ENCODE measurements around the gene GPC4. TPM values are rescaled to one million over a fixed set of nuclear protein-coding genes. Genes with fewer than 3 reads are reported as not detected.
"Not testable (repeated sequence)": the region's sequence is repeated elsewhere in the genome, so short reads cannot be mapped to it uniquely, and the experiment has no call there.

The GPC4 gene
- total and polyA plus RNA-seq, 10 of the 15 experiments (the other 5 are each of a cell fraction or from before 2014, with no cell fraction given), result 0.04 to 5.8 (median 0.13) TPM

- no peak for TF ChIP-seq CUX1 (IDR thresholded peaks at IDR 0.05; ENCODE audit: insufficient replicate concordance, low read depth, low read length)
- TF ChIP-seq, protein P1, sequence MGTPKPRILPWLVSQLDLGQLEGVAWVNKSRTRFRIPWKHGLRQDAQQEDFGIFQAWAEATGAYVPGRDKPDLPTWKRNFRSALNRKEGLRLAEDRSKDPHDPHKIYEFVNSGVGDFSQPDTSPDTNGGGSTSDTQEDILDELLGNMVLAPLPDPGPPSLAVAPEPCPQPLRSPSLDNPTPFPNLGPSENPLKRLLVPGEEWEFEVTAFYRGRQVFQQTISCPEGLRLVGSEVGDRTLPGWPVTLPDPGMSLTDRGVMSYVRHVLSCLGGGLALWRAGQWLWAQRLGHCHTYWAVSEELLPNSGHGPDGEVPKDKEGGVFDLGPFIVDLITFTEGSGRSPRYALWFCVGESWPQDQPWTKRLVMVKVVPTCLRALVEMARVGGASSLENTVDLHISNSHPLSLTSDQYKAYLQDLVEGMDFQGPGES (IDR thresholded peaks at IDR 0.05), result no peak
- no peak for TF ChIP-seq CHD4 (IDR thresholded peaks at IDR 0.05)
- no peak for TF ChIP-seq ZNF384 (IDR thresholded peaks at IDR 0.05; ENCODE audit: borderline replicate concordance, low read depth, low read length)
- no peak for TF ChIP-seq ZNF217 (IDR thresholded peaks at IDR 0.05)
These were observed 91.9 kb downstream of the GPC4 start (continued) for GRCh38 chrX:133323431-133323830.

DNA sequence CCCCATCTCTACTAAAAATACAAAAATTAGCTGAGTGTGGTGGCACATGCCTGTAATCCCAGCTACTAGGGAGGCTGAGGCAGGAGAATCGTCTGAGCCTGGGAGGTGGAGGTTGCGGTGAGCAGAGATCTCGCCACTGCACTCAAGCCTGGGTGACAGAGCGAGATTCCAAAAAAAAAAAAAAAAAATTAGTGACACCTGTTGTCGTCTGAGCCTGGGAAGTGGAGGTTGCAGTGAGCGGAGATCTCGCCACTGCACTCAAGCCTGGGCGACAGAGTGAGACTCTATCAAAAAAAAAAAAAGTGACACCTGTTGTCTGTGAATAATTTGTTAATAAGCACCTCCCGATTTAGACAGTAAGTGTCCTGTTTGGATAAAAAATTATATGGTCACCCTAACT is 93.0 kb downstream of the GPC4 start:
- intact Hi-C loops (cut with micrococcal nuclease; ENCODE audit: unreplicated experiment); H3K36me3 ChIP-seq (ENCODE audit: control insufficient read depth in 2 of 2, insufficient read depth in 2 of 2, low read length in 1 of 2); H3K9ac ChIP-seq (ENCODE audit: control insufficient read depth, insufficient read depth, low read length); H3K9me3 ChIP-seq (replicated peaks; ENCODE audit: control insufficient read depth, insufficient read depth, low read length); H3K79me2 ChIP-seq (ENCODE audit: control insufficient read depth, insufficient read depth, low read length); H4K20me1 ChIP-seq (ENCODE audit: control insufficient read depth, insufficient read depth); RAD21 ChIA-PET (ENCODE audit: unreplicated experiment); FAIRE-seq; in situ Hi-C loops (cut with MboI); H3K27ac ChIP-seq (ENCODE audit: control insufficient read depth, insufficient read depth); SMC1A ChIA-PET (ENCODE audit: uncharacterized antibody, unreplicated experiment); DNase-seq (ENCODE audit: low read depth, low spot score); BruUV-seq (replicated peaks); ATAC-seq; CTCF ChIA-PET; POLR2A ChIA-PET; H3K4me3 ChIP-seq; H3K4me2 ChIP-seq (ENCODE audit: control insufficient read depth, insufficient read depth); H2AFZ ChIP-seq (ENCODE audit: control insufficient read depth, low read depth, low read length); H3K4me1 ChIP-seq (ENCODE audit: control insufficient read depth, insufficient read depth, low read length); H3K27me3 ChIP-seq (replicated peaks in 1 of 2; ENCODE audit: control insufficient read depth in 2 of 2, insufficient read depth in 2 of 2, low read length in 1 of 2): not testable (repeated sequence)
- WGBS (ENCODE audit: insufficient coverage, insufficient replicate concordance, low lambda C conversion rate, missing lambda C conversion rate), result 44% methylated on average over 6 of the region's 9 CpGs
